ENCODE measurements around the gene CDH13.
A peak's percentile ranks its signal among the peaks of the same experiment; 100 is the strongest.

The CDH13 gene

DNA sequence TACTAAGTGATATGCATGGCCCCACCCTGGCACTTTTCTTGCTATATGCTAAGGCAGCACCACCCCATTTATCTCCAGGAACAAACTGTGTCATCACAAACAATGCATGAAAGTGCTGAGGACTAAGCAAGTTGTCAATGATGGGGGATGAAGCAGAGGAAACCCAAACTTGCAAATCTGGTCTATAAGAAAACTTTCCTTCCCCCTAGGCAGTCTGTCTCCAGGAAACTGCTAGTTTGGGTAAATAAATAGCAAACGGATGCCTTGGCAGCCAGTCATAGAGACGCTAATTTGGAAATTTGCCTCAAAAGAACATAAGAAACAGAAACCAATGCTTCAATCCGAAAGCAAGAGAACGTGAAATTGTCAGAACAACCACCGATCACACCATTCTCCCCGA is 1175.4 kb downstream of the CDH13 start:
- TF ChIP-seq CTCF (conservative IDR thresholded peaks at IDR 0.05) (no peak), ZFX (IDR thresholded peaks at IDR 0.05) (no peak)
- H3K27ac ChIP-seq = peak overlapping the region; percentile 91

- no peak for TF ChIP-seq ZFX (IDR thresholded peaks at IDR 0.05)
- no peak for TF ChIP-seq CTCF (conservative IDR thresholded peaks at IDR 0.05)
- peak overlapping the region; percentile 91 for H3K27ac ChIP-seq
Observed at GRCh38 chr16:83802554-83803205, 1175.9 kb downstream of the CDH13 start.

GRCh38 chr16:83803811-83804210 is 1177.0 kb downstream of the CDH13 start:
- H3K27ac ChIP-seq = peak overlapping the region; percentile 91
- no peak for TF ChIP-seq ZFX (IDR thresholded peaks at IDR 0.05)
- no peak for TF ChIP-seq CTCF (conservative IDR thresholded peaks at IDR 0.05)

- no peak for TF ChIP-seq ZFX (IDR thresholded peaks at IDR 0.05)
- peak overlapping the region; percentile 91 for H3K27ac ChIP-seq
Observed at GRCh38 chr16:83804366-83804765, 1177.6 kb downstream of the CDH13 start.

DNA sequence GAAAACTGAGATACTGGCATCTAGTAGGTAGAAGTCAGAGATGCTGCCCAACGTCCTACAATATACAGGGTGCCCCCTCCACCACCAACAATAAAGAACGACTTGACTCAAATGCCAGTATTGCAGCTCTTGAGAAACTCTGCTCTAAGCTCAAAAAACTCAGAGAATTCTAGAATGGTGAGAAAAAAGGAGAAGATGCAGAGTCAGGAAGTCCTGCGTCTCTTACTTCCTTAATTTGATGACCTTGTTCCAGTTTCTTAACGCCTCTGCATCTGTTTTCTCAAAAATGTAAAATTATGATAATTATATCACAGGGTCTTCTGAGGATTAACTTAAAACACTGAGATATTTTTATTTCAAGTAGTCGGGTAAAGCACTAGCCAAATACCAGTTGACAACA is 1179.3 kb downstream of the CDH13 start:
- H3K27ac ChIP-seq = no peak overlapping the region
- no peak for TF ChIP-seq ZFX (IDR thresholded peaks at IDR 0.05)
- TF ChIP-seq CTCF (conservative IDR thresholded peaks at IDR 0.05) = no peak

DNA sequence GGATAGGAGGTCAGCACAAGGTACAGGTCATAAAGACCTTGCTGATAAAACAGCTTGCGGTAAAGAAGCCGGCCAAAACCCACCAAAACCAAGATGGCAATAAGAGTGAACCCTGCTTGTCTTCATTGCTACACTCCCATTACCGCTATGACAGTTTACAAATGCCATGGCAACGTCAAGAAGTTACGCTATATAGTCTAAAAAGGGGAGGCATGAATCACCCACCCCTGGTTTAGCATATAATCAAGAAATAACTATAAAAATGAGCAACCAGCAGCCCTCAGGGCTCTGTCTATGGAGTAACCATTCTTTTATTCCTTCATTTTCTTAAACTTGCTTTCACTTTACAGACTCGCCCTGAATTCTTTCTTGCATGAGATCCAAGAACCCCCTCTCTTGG is 1180.0 kb downstream of the CDH13 start:
- no peak overlapping the region; the same call in 1 of the 2 replicates for H3K27ac ChIP-seq
- TF ChIP-seq CTCF (conservative IDR thresholded peaks at IDR 0.05) = no peak

DNA sequence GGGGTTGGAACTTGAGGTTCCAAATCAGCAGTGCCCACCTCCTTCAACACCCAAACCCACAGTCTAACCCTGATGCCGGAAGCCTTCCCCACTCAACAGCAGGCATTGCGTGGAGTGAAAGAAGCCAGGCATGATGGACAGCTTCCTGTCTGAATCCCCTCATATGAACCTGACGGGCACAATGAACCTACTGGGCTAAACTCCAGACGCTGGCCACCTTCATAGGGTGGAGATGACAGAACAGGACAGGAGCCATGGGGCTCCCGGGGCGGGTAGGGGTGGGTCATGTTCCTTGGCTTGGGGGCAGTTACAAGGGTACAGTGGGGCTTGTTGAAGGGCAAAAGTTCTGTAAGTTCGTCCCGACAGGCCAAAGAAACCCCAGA is 1180.5 kb downstream of the CDH13 start:
- peak overlapping the region; percentile 83 for H3K27ac ChIP-seq

More for the DNA sequence above, 1180.5 kb downstream of the CDH13 start:
- TF ChIP-seq ZFX (IDR thresholded peaks at IDR 0.05) (no peak), CTCF (conservative IDR thresholded peaks at IDR 0.05) (no peak)
